HL-60 (cell line): ENCODE results near the gene GAK.

Experiments used
- CTCF ChIP-seq: IDR thresholded peaks from one replicate; pipeline ENCODE4 v1.5.1; 2011; ENCODE audit warnings: low read length, control low read depth, inconsistent platforms; ENCODE audit not compliant: insufficient read depth
- POLR2AphosphoS5 ChIP-seq: IDR thresholded peaks from 2 replicates; pipeline ENCODE4 v1.6.1; 2012; ENCODE audit warnings: low read depth
- REST ChIP-seq: IDR thresholded peaks from 2 replicates; pipeline ENCODE4 v1.6.1; 2012; ENCODE audit warnings: low read depth; ENCODE audit not compliant: insufficient replicate concordance
- SPI1 ChIP-seq: IDR thresholded peaks from 2 replicates; pipeline ENCODE4 v1.6.1; 2012; ENCODE audit warnings: low read depth, mild to moderate bottlenecking, borderline replicate concordance

GRCh38 chr4:956531-957230 is 24.6 kb upstream of the GAK start:
- TF ChIP-seq CTCF (no peak), REST (no peak), POLR2AphosphoS5 (no peak), SPI1 (no peak)
